GM12878 (cell line): Measurements from ENCODE around the gene SHROOM3. TPM values are rescaled to one million over a fixed set of nuclear protein-coding genes. Genes with fewer than 3 reads are reported as not detected.

ENCODE experiments used
- ATAC-seq: fragments of 200-7000 bp; cut with Tn5 transposase; 3 replicates; pipeline ENCODE4 v1.9.1; 2020; ENCODE audit warnings: mild to moderate bottlenecking, moderate library complexity
- BruUV-seq: library from RNA; stranded (reverse); fragments of 400-500 nt; replicated peaks from 2 replicates; lab custom pipeline; 2021; lab: Mats Ljungman, UMichigan
- CTCF ChIA-PET: fragments of 300-600 bp; sonication (Branson Sonifier 250); formaldehyde crosslinking; extraction: SDS; loops from one replicate; lab custom pipeline; 2021; ENCODE audit warnings: inconsistent platforms; lab: Yijun Ruan, JAX
- POLR2A ChIA-PET: fragments of 350-600 bp; formaldehyde crosslinking; extraction: SDS; loops from one replicate; lab custom pipeline; 2021; ENCODE audit warnings: inconsistent platforms; lab: Charles Lee
- RAD21 ChIA-PET: fragments of 300-600 bp; sonication (Branson Sonifier 250); formaldehyde crosslinking; loops from one replicate; lab custom pipeline; 2023; ENCODE audit warnings: antibody characterized with exemption; ENCODE audit not compliant: unreplicated experiment; lab: Charles Lee
- SMC1A ChIA-PET: fragments of 300-600 bp; sonication (Branson Sonifier 250); formaldehyde crosslinking; loops from one replicate; lab custom pipeline; 2023; ENCODE audit not compliant: unreplicated experiment, uncharacterized antibody; lab: Charles Lee
- DNase-seq: peaks from one replicate; pipeline ENCODE4 v3.0.0-alpha.2; 2011; ENCODE audit warnings: low read depth, low spot score
- FAIRE-seq: peaks from 3 replicates; lab custom pipeline; 2011; peaks lifted over from hg19 to GRCh38; lab: Jason Lieb, UNC
- H2AFZ ChIP-seq: 2 replicates; pipeline ENCODE4 v1.6.0; 2011; ENCODE audit warnings: low read depth, low read length, control low read depth; ENCODE audit not compliant: control insufficient read depth
- H3K27ac ChIP-seq: 2 replicates; pipeline ENCODE4 v1.5.1; 2011; ENCODE audit warnings: control low read depth; ENCODE audit not compliant: control insufficient read depth, insufficient read depth
- H3K27me3 ChIP-seq, 2 experiments: replicated peaks in 1 of 2; 2 replicates each; pipeline versions ENCODE4 v1.6.0 to v1.6.1; 2011; ENCODE audit warnings: low read length in 1 of 2; ENCODE audit not compliant: control insufficient read depth in 2 of 2, insufficient read depth in 2 of 2
- H3K36me3 ChIP-seq, 2 experiments: 2 replicates each; pipeline ENCODE4 v1.5.1; 2011; ENCODE audit warnings: low read length in 1 of 2; ENCODE audit not compliant: control insufficient read depth in 2 of 2, insufficient read depth in 2 of 2
- H3K4me1 ChIP-seq: 2 replicates; pipeline ENCODE4 v1.6.1; 2011; ENCODE audit warnings: mild to moderate bottlenecking, low read length, moderate library complexity, mixed read lengths; ENCODE audit not compliant: control insufficient read depth, insufficient read depth
- H3K4me2 ChIP-seq: 2 replicates; pipeline ENCODE4 v1.6.0; 2011; ENCODE audit warnings: control low read depth; ENCODE audit not compliant: control insufficient read depth, insufficient read depth
- H3K4me3 ChIP-seq: fragments of 200-600 bp; sonication (generic); 2 replicates; pipeline ENCODE4 v1.5.1; 2016
- H3K79me2 ChIP-seq: 2 replicates; pipeline ENCODE4 v1.6.0; 2011; ENCODE audit warnings: low read length; ENCODE audit not compliant: control insufficient read depth, insufficient read depth
- H3K9ac ChIP-seq: 2 replicates; pipeline ENCODE4 v1.8.0; 2011; ENCODE audit warnings: low read length, control low read depth, mixed read lengths; ENCODE audit not compliant: control insufficient read depth, insufficient read depth
- H3K9me3 ChIP-seq: replicated peaks from 3 replicates; pipeline ENCODE4 v1.5.1; 2011; ENCODE audit warnings: mild to moderate bottlenecking, low read length; ENCODE audit not compliant: control insufficient read depth, insufficient read depth
- H4K20me1 ChIP-seq: 2 replicates; pipeline ENCODE4 v1.6.0; 2011; ENCODE audit not compliant: control insufficient read depth, insufficient read depth
- ATF2 ChIP-seq: IDR thresholded peaks from 2 replicates; pipeline ENCODE4 v1.6.1; 2012; ENCODE audit warnings: low read length, inconsistent platforms
- BCLAF1 ChIP-seq: fragments of 450-650 bp; IDR thresholded peaks from 2 replicates; pipeline ENCODE4 v1.6.1; 2017; ENCODE audit warnings: antibody characterized with exemption, mild to moderate bottlenecking, moderate library complexity
- BRCA1 ChIP-seq: IDR thresholded peaks from 2 replicates; pipeline ENCODE4 v1.6.1; 2011; ENCODE audit warnings: low read depth, low read length, improper control_type of control experiment
- CBX5 ChIP-seq: sonication (generic); IDR thresholded peaks from 2 replicates; pipeline ENCODE4 v1.6.1; 2016; ENCODE audit warnings: low read depth, moderate library complexity, mild to moderate bottlenecking, inconsistent platforms
- FOXM1 ChIP-seq: IDR thresholded peaks from 2 replicates; pipeline ENCODE4 v1.6.1; 2012; ENCODE audit warnings: low read depth, mild to moderate bottlenecking, inconsistent platforms, low read length, moderate library complexity
- KLF5 ChIP-seq: fragments of 450-650 bp; IDR thresholded peaks from 2 replicates; pipeline ENCODE4 v1.6.1; 2014; ENCODE audit warnings: mild to moderate bottlenecking; ENCODE audit not compliant: partially characterized antibody
- NBN ChIP-seq: fragments of 450-650 bp; IDR thresholded peaks from 2 replicates; pipeline ENCODE4 v1.6.1; 2016
- NR2C1 ChIP-seq: fragments of 450-650 bp; IDR thresholded peaks from 2 replicates; pipeline ENCODE4 v1.6.1; 2017; ENCODE audit warnings: antibody characterized with exemption, mild to moderate bottlenecking, moderate library complexity
- POU2F2 ChIP-seq: IDR thresholded peaks from 3 replicates; pipeline ENCODE4 v1.6.1; 2011; ENCODE audit warnings: low read depth, mild to moderate bottlenecking, low read length, borderline replicate concordance
- SMAD5 ChIP-seq: IDR thresholded peaks from 2 replicates; pipeline ENCODE4 v1.6.1; 2016; ENCODE audit warnings: antibody characterized with exemption, low read depth
- SP1 ChIP-seq: IDR thresholded peaks from one replicate; pipeline ENCODE4 v1.6.1; 2011; ENCODE audit warnings: low read depth, low read length
- TBL1XR1 ChIP-seq: IDR thresholded peaks from 2 replicates; pipeline ENCODE4 v1.6.1; 2012; ENCODE audit warnings: low read depth, low read length, improper control_type of control experiment
- ZBTB40 ChIP-seq: fragments of 450-650 bp; IDR thresholded peaks from 2 replicates; pipeline ENCODE4 v1.6.1; 2016; ENCODE audit warnings: mild to moderate bottlenecking, moderate library complexity, borderline replicate concordance
- ZSCAN29 ChIP-seq: fragments of 450-650 bp; IDR thresholded peaks from 2 replicates; pipeline ENCODE4 v1.6.1; 2017; ENCODE audit warnings: mild to moderate bottlenecking, moderate library complexity
- WGBS: methylation state at CpG from one replicate; pipeline ENCODE4 v1.1.6; 2016; ENCODE audit warnings: low lambda C conversion rate; ENCODE audit not compliant: insufficient replicate concordance, insufficient coverage; ENCODE audit errors: missing lambda C conversion rate; 5-methylcytosine and 5-hydroxymethylcytosine counted together
- in situ Hi-C: fragments of 300-500 bp; cut with MboI; formaldehyde crosslinking; loops from 9 replicates; pipeline ENCODE4 v1.14.3; 2018; ENCODE audit warnings: mixed read lengths
- intact Hi-C: fragments of 100-400 bp; cut with micrococcal nuclease; formaldehyde crosslinking; loops from one replicate; pipeline ENCODE4 v1.14.2; 2022; ENCODE audit not compliant: unreplicated experiment
- polyA plus RNA-seq, 11 experiments: library from polyadenylated mRNA; depleted of rRNA in 4 of 11; unstranded in 6 of 11; stranded (reverse) in 5 of 11; fragments of >200 nt; fragmentation: Nextera tagmentation in 4 of 11; fragmentation: Illumina TruSeq in 1 of 11; extraction: Ambion mirVana in 4 of 11; extraction: Trizol in 1 of 11; gene quantifications; 1 replicate in 1 of 11; 2 replicates in 10 of 11; pipeline versions ENCODE4 v1.2.1 to v1.2.3, GENCODE V29; 2011 to 2016; ENCODE audit warnings: inconsistent platforms in 2 of 11, missing spikeins in 2 of 11, low read depth in 1 of 11
- total RNA-seq, 4 experiments: library from RNA; depleted of rRNA in 3 of 4; stranded (reverse); fragments of >200 nt in 3 of 4; fragmentation: Illumina TruSeq in 1 of 4; extraction: Trizol in 1 of 4; gene quantifications; 2 replicates each; pipeline versions ENCODE4 v1.2.1 to v1.2.3, GENCODE V29; 2013 to 2021

SHROOM3 gene
- total and polyA plus RNA-seq, 10 of the 15 experiments (the other 5 are each of a cell fraction or from before 2014, with no cell fraction given): under 0.01 to 0.29 (median 0.08) TPM; not detected in 1

- Histone ChIP-seq H3K79me2 (no peaks in the 10 kb centered on the region), H3K4me2 (no peak overlapping the region), H3K36me3 (no peaks in the 10 kb centered on the region), H3K9me3 (no peaks in the 10 kb centered on the region), H3K4me3 (no peak overlapping the region), H3K4me1 (no peaks in the 10 kb centered on the region; the same call in none of the 2 replicates), H4K20me1 (no peaks in the 10 kb centered on the region; the same call in none of the 2 replicates), H3K27me3 (no peaks in the 10 kb centered on the region; a peak in 1 of 4 replicates), H3K9ac (no peak overlapping the region), H2AFZ (no peak overlapping the region), H3K27ac (no peak overlapping the region)
- WGBS: 31% methylated on average over 3 of the region's 3 CpGs
- ChIA-PET CTCF (no interaction called here), RAD21 (no interaction called here), SMC1A (no interaction called here), POLR2A (no interaction called here)
- in situ Hi-C loops (no loop called here), intact Hi-C loops (no loop called here)
- DNase-seq (no peak), ATAC-seq (no peak), FAIRE-seq (no peak)
- no TSS peak for BruUV-seq
- TF ChIP-seq SP1 (no peak), BRCA1 (no peak), POU2F2 (no peak), ATF2 (no peak), BCLAF1 (no peak), FOXM1 (no peak), TBL1XR1 (no peak), ZBTB40 (no peak), KLF5 (no peak), NBN (no peak), NR2C1 (no peak), ZSCAN29 (no peak), CBX5 (no peak), SMAD5 (no peak)
Measured at GRCh38 chr4:76736414-76736813, 301.4 kb downstream of the SHROOM3 start.
